Hematopoietic multipotent progenitor cell (in vitro differentiated cells): ENCODE data around the gene ACOT13. TPM values are rescaled to one million over a fixed set of nuclear protein-coding genes. Genes with fewer than 3 reads are reported as not detected.
"Not testable (repeated sequence)": the region's sequence is repeated elsewhere in the genome, so short reads cannot be mapped to it uniquely, and the experiment has no call there.

Source experiments
- DNase-seq, 3 donors: peaks; one replicate each; pipeline ENCODE4 v3.0.0-alpha.2; 2011 to 2015; ENCODE audit warnings: low read depth in 2 of 3, low spot score in 2 of 3
- total RNA-seq: library from RNA; depleted of rRNA; stranded (reverse); fragments of >200 nt; gene quantifications from one replicate; pipeline ENCODE4 v1.2.3, GENCODE V29; 2012

The ACOT13 gene
- total RNA-seq, 1 donor = 3.8 TPM

GRCh38 chr6:24691550-24691949 is 24.7 kb downstream of the ACOT13 start:
- DNase-seq = no peak

- no peak for DNase-seq
These were observed 25.1 kb downstream of the ACOT13 start for GRCh38 chr6:24692003-24692402.

- no peak for DNase-seq
These were observed 25.5 kb downstream of the ACOT13 start for GRCh38 chr6:24692415-24692814.

GRCh38 chr6:24692848-24693592 is 26.1 kb downstream of the ACOT13 start:
- no peak for DNase-seq

GRCh38 chr6:24694198-24694597 is 27.3 kb downstream of the ACOT13 start:
- DNase-seq = no peak

GRCh38 chr6:24695635-24696034 is 28.8 kb downstream of the ACOT13 start:
- peak in 2 of 3 donors; percentile 50 to 76 for DNase-seq

GRCh38 chr6:24696097-24696496 is 29.2 kb downstream of the ACOT13 start:
- DNase-seq = no peak

- no peak for DNase-seq
These were observed 32.9 kb downstream of the ACOT13 start for GRCh38 chr6:24699521-24700359.

GRCh38 chr6:24702720-24703282 is 35.9 kb downstream of the ACOT13 start:
- no peak for DNase-seq

GRCh38 chr6:24704468-24704867 is 37.6 kb downstream of the ACOT13 start:
- DNase-seq = no peak

GRCh38 chr6:24708612-24709011 is 41.7 kb downstream of the ACOT13 start:
- no peak for DNase-seq

GRCh38 chr6:24709014-24709711 is 42.3 kb downstream of the ACOT13 start:
- no peak for DNase-seq

GRCh38 chr6:24710519-24711303 is 43.8 kb downstream of the ACOT13 start:
- DNase-seq = no peak

- not testable (repeated sequence) for DNase-seq
These were observed 49.8 kb downstream of the ACOT13 start for GRCh38 chr6:24716602-24717148.

GRCh38 chr6:24718449-24719124 is 51.7 kb downstream of the ACOT13 start:
- DNase-seq = no peak

GRCh38 chr6:24719125-24719971 is 52.5 kb downstream of the ACOT13 start, which contains the start of gene C6orf62:
C6orf62 (minus strand) TSS chr6:24719154; CDS start chr6:24718668, 486 bp downstream.
- peak; percentile 16 to 79 (median 68) for DNase-seq

- DNase-seq = peak; percentile 60 to 79 (median 75)
These were observed 53.3 kb downstream of the ACOT13 start for GRCh38 chr6:24720131-24720603.
